Raji (cell line): ENCODE measurements around the gene ZNFX1.

Source experiments
- POLR2A ChIP-seq: IDR thresholded peaks from 2 replicates; pipeline ENCODE4 v1.6.1; 2011; ENCODE audit warnings: low read depth, low read length, control low read depth; ENCODE audit not compliant: insufficient read depth

ZNFX1 gene

DNA sequence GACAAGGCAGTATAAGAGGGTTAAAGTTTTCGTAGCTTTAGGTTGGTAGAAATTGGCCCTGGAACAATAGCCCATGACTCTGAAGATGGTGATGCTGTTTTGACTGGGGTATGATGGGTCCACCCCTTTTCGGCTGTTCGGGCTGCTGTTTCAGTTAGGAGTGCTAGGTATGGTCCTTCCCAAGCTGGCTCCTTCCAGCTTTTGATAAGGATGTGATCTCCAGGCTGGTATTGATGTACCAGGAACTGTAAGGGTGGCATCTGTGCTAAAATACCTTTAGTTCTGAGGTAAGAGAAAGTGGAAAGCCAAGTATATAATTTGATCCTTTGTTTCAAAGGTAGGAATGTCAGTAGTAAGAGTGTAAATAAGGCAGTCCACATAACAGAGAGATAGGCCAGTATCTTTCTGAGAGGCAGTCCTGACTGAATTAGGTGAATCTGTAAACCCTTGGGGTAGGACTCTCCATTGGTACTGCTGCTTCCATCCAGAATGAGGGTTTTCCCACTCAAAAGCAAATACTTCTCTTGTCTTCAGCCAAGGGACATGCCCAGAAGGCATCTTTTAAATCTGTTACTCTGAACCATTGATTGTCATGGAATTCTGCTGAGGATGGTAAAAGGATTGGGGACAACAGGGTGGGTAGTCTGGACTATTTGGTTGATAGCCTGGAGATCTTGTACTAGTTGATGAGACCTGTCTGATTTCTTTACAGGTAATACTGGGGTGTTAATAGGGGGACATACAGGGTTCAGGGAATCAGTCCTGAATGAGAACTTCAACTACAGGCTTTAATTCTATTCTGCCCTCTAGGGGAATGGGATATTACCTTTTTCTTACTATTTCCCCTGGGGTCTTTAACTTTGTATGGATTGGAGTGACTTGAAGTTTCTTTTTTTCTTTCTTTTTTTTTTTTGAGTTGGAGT, 6.1 kb upstream of the ZNFX1 start:
- 0 out of 2 replicates have a peak, but pooled peaks have one; percentile 17 for TF ChIP-seq POLR2A

- no peak for TF ChIP-seq POLR2A
Measured at GRCh38 chr20:49283176-49283702, 5.4 kb upstream of the ZNFX1 start.

DNA sequence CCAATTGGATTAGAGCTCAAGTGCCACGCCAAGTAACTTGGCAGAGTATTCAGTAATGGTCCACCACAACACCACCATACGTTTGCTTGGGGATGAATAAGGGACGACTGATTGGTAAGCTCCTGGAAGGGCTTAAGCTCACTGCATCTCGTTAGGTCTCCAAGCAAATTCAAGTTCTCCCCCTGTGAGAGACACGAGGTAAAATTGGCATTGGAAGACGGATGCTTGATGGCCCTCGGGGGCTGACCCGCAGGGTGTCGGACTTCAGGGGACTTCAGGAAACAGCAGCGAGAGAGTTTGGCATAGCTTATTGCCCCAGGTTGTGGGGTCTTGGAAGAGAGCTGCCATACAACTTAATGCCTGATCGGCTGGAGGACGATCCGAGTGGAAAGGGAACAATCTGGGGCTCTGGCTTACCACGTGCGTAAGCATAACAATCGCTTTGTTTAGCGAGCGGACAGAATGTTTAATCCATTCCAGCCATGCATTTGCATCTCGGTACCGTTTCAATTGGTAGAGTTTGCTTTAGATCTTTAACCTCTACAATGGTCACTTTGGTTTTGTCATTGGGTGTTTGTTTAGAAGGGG, 4.8 kb upstream of the ZNFX1 start:
- TF ChIP-seq POLR2A = no peak

- no peak for TF ChIP-seq POLR2A
Measured at GRCh38 chr20:49281913-49282467, 4.1 kb upstream of the ZNFX1 start.

GRCh38 chr20:49281059-49281912, 3.4 kb upstream of the ZNFX1 start:
- no peak for TF ChIP-seq POLR2A

- no peak for TF ChIP-seq POLR2A
Measured at GRCh38 chr20:49280463-49281058, 2.7 kb upstream of the ZNFX1 start.

DNA sequence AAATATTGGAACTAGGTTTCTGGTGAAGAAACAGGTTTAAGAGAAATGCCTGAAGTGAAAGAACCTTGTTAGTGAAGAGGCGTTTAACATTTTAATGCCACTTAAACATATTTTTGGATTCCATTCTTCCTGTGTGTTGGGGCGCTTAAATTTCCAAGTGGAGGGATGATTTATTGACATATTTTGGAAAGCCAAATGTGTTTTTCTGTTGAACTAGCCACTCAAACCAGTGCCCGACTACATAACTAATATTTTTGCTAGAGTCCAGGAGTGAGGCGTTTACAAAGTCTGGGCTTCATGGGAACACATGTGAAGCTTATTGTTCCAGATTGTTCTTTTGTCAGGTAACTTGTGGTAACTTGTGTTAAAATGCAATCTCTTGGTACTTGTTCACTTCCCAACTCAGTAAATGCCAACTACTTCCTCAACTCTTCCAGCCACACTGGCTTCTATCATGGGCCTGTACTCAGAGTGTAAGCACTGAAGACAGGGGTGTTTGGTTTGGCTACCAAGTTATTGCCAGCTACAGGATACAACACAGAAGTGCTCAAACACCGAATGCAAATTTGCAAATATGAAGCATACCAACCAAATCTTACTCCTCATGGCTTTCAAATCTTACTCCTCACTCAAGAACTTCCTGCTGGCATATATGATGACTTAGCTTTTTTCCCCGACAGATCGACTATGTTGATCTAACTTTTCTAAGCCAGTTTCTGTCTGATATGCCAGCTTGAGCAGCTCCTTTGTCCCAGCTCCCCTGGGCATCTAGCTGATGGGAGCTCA, 2.0 kb upstream of the ZNFX1 start:
- TF ChIP-seq POLR2A = 0 out of 2 replicates have a peak, but pooled peaks have one; percentile 9

DNA sequence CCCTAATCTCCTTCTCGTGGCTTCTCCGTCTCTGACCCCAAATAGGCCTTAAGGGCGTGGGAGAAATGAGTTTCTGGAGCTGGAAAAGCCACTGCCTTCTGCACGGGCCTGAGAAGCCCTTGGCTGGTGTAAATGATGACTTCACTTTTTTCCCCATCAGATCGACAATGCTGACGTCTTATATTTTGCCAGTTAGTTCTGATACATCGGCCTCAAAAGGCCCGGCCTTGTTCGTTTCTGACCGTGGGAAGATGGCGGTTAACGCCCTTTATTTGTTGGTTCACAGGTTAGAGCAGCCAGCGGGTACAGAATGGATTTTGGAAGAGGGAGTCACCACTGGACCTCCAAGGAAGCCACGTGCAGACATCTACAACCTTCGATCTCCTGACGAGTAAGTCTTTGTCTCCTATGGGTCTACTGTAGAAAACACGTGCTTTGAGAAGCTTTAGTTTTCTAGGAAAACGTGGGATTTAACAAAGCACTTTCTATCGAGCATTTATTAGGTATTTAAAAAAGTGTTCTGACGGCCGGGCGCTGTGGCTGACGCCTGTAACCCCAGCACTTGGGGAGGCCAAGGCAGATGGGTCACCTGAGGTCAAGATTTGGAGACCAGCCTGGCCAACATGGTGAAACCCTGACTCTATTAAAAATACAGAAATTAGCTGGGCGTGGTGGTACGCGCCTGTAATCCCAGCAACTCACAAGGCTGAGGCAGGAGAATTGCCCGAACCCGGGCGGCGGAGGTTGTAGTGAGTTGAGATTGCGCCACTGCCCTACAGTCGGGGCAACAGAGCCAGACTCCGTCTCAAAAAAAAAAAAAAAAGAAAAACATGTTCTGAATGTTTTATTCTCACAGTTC, 1.2 kb upstream of the ZNFX1 start:
- 0 out of 2 replicates have a peak, but pooled peaks have one; percentile 1 for TF ChIP-seq POLR2A

DNA sequence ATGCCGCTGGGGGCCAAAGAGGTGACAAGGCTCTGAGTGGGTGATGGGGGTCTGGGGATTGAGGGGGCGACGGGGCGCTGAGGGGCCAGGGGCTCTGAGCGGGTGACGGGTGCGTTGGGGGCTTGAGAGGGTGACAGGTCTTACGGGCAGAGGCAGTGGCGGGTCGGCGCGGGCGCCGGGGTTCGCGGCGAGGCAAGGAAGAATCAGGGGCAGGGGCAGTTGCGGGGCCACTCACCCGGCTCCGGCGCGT, 146 bp downstream of the ZNFX1 start:
- peak; percentile 19; the same call in 1 of the 2 replicates for TF ChIP-seq POLR2A

- no peak for TF ChIP-seq POLR2A
Measured at GRCh38 chr20:49276961-49277785, 684 bp downstream of the ZNFX1 start.

GRCh38 chr20:49276161-49276960, 1.5 kb downstream of the ZNFX1 start:
- TF ChIP-seq POLR2A = peak; percentile 35; the same call in 1 of the 2 replicates
